Putamen (tissue), 1 donor: Measurements from ENCODE around the gene SIPA1L3.

Source experiments
- DNase-seq: peaks from one replicate; pipeline ENCODE4 v3.0.0-alpha.2; 2016; ENCODE audit warnings: low spot score

Gene SIPA1L3

GRCh38 chr19:37946132-37946531 lies 39.1 kb downstream of the SIPA1L3 start:
- DNase-seq: no peak

GRCh38 chr19:37947778-37948177 lies 40.8 kb downstream of the SIPA1L3 start:
- DNase-seq: no peak

DNA sequence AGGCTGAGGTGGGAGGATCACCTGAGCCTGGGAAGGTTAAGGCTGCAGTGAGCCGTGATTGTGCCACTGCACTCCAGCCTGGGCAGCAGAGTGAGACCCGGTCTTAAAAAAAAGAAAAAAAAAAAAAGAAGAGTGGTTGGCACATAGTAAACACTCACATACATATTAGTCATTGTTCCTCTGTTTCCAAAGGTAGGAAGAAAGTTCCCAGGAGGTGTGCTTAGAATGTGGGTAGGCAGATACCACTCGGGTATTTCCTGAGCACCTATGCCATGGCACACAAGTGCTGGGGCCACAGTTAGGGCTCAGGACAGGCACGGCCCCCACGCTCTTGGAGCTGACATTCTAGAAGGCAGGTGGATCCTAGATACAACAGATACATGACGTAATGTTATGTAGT lies 41.4 kb downstream of the SIPA1L3 start:
- DNase-seq: no peak

GRCh38 chr19:37950471-37951175 lies 43.6 kb downstream of the SIPA1L3 start:
- no peak for DNase-seq

DNA sequence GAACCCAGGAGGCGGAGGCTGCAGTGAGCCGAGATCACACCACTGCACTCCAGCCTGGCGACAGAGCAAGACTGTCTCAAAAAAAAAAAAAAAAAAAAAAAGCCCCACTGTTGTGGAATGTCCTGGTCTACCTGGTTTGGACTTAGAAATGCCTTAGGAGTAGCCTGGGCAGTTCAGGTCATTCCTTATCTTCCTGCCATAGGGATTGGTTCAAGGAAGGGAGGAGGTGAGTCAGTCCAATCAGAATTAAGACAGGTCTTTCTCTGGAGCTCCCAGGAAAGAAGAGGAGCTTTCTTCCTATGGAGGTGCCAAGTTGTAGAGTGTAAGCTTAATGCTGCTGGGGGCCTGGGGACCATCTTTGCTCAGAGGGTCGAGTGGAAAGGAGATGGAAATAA lies 44.8 kb downstream of the SIPA1L3 start:
- no peak for DNase-seq

DNA sequence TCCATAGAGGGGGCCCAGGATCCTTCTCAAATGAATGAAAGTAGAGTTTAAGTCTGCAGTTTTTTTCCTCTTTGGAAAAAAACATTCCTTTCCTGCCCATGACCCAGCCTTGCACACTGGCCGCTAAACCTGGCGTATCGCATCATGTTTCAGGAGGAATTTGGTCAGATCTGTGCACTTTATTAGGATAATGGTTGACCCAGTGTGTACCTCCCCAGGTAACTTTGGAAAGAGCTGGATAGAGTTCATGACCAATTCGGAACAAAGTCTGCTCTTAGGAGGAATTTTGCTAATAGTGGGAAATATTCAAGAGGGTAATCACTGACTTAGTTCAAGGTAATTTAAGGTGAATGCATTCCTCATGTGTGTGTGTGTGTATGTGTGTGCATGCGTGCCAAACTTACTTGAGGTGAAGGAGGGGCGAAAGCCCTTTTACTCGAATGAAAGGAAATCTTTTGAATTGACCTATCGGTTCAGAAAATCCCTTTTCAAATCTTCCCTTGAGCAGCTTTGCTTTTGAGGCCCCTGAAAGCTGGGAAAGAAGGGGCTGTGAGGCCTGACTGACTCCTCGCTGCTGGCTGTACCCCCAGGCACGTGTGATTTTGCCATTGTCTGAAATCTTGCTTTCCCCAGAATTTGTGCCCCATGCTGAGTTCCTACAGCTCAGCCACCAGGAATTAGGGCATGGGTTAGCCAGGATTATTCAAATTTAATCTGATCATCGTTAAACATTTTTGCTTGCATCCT lies 46.3 kb downstream of the SIPA1L3 start:
- DNase-seq: no peak

GRCh38 chr19:37953918-37954303 lies 46.9 kb downstream of the SIPA1L3 start:
- DNase-seq: no peak

DNA sequence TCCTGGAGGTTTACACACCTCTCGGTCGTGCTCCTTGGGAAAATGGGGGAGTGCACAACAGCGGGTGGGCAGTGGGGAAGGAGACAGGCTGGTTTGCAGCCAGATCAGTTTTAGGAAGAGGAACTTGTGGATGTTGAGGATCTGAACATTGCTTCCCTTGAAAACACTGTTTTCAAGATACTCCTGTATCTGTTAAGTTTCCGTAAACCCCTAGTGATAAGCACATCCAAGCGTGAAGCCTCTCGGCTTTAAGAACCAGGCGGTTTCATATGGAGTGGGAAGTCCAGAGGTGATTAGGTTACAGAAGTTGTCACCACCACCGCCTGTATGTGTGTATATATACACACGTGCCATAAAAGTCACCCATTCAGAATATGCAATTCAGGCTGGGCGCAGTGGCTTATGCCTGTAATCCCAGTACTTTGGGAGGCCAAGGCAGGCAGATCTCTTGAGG lies 47.4 kb downstream of the SIPA1L3 start:
- DNase-seq: no peak

- no peak for DNase-seq
Measured at GRCh38 chr19:37955986-37956385, 49.0 kb downstream of the SIPA1L3 start.

- no peak for DNase-seq
Measured at GRCh38 chr19:37957176-37957575, 50.2 kb downstream of the SIPA1L3 start.

DNA sequence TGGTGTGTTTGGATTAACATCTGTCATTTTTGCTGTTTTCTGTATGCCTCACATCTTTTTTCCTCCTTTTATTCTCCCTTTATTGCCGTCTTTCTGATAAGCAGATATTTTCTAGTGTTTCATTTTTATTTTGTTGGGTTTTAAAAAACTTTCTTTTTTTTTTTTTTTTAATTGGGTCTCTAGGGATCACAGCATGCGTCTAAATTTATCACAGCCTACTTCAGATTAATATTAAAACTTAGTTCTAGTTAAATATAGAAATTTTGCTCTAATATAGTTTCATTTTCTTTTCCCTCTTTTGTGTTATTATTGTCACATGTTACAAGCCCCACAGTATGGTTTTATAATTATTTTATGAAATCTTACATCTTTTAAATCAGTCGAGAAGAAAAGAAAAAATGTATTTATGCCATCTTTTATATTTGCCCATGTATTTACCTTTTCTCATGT lies 52.7 kb downstream of the SIPA1L3 start:
- no peak for DNase-seq

DNA sequence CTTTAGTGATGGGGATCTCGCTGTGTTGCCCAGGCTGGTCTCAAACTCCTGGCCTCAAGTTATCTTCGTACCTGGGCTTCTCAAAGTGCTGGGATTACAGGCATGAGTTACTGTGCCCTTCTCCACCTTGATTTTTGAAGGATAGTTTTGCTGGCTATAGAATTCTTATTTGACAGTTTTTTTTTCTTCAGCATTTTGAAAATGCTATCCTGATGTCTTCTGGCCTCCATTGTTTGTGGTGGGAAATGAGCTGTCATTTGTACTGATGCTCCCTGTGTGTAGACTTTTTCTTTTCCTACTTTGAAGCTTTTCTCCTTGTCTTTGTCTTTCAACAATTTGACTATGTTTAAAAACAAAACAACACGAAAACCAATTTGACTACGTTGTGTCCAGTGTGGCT lies 54.2 kb downstream of the SIPA1L3 start:
- DNase-seq: no peak

DNA sequence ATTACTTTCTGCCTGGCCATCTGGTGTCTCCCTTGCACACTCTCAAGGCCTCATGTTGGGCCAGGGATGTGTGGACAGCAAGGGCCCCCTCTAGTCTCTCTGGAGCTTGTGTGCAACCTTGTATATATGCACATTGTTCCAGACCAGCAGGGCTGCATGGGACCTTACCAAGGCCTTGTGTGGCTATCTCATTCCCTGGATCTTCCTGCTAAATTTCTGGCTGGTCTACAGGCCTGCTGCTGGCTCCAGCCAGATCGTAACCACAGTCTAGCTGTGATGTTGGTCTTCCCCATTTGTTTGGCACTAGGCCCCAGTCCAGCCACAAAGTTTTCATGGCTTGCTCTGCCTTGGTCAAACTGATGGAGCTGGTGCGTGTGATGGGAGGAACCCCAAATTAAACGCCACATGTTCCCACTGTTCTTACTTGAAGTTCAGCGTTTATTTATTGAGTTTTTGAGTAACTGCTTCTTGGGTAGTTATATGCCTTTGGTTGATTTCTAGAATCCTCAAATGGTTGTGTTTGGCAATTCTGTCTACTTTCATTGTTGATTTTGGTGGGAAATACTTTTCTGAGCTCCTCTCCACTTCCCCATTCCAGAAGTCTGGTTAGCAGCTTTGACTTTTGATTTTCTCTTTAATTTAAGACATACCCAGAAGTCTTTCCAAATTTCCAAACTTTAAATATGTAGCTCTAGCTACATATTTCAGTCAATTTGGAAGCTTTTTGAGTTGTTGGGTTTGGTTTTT lies 56.4 kb downstream of the SIPA1L3 start:
- DNase-seq: no peak

DNA sequence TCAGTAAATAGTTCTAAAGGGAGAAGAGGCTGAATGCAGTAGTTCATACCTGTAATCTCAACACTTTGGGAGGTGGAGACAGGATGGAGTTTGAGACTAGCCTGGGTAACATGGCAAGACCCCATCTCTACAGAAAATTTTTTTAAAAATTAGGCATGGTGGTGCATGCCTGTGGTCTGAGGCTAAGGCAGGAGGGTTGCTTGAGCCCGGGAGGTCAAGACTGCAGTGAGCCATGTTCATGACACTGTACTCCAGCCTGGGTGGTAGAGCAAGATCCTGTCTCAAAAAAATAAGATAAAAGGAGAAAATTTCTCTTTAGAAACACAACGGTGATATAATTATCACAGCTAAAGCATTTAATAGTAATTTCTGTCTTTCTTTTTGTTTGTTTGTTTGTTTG lies 57.1 kb downstream of the SIPA1L3 start:
- DNase-seq: no peak

DNA sequence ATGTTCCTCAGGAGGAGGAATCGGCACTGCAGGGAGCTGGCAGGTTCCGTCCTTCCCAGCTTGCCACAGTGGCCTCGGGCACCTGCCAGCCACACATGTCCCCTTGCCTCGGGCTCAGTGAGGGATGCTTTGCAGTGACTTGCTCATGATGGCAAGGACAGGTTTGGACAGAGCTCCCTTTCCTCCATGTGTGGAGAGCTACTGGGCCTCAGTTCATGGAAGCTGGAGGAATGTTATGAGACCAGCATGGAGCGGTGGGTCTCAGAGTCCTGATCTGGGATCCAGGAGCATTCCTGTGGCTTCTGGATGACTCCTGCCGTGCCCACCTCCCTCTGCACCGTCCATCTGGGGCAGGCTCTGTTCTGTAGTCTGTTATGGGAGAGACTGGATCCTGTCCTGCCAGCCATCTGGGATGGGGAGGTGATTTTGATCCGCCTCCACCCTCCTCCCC lies 59.2 kb downstream of the SIPA1L3 start:
- no peak for DNase-seq

DNA sequence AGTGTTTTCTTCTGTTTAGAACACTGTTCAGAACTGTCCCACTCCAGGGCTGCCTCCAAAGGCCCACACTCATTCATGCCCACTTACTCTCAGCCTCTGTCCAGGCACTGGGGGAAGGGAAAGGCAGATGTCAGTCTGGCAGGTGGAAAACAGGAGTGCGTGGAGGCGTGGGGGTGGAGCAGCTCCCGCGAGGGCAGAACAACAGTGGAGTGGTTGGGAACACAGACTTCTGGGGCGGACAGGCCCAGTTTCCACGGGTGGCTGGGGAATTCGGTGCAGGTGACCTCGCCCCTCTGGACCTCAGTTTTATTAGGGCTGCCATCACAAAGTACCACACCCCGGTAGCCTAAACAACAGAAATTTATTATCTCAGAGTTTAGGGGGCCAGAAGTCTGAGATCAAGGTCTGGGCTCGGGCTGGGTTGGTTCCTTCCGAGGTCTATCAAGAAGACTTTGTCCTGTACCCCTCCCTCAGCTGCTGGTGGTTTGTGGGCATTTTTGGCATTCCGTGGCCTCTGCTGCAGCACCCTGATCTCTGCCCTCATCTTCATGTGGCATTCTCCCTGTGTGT lies 59.7 kb downstream of the SIPA1L3 start:
- no peak for DNase-seq

DNA sequence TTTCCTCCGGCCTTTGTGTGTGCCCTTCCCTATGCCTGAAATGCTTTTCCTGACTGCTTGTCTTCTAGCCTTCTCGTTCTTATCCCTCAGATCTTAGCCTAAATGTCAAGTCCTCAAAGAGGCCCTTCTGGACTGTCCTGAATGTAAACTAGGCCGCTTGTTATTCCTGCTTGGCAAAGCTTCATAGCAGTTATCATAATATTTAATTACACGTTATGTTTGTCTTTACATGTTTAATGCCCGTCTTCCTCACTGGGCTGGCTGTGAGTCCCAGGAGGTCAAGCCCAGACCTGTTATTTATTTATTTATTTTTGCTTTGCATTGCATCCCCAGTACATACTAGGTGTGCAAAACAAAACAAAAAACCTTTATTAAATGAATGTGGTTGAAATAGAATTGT lies 62.7 kb downstream of the SIPA1L3 start:
- DNase-seq: no peak

- no peak for DNase-seq
Measured at GRCh38 chr19:37970699-37971098, 63.7 kb downstream of the SIPA1L3 start.

- DNase-seq: no peak
Measured at GRCh38 chr19:37972803-37973202, 65.8 kb downstream of the SIPA1L3 start.

DNA sequence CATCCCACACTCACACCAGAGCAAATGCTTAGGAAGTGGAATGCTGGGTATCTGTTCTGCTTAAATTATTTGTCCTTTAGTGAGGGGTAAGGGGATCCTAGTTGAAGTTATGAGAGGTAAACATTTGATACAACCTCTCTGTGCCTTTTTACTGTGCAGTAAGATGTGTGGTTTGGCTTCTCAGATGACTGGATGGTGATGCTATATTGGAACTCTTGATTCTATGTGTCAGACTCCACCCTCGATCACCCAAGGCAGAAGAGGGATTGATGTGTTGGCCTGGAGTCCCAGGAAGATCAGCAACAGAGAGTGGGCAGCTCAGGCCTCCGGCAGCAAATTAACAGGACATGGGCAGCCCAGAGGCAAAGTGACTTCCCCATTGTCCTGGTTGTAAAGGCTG lies 66.7 kb downstream of the SIPA1L3 start:
- no peak for DNase-seq

- peak; percentile 57 for DNase-seq
Measured at GRCh38 chr19:37975071-37975470, 68.1 kb downstream of the SIPA1L3 start.
